ENCODE results near the gene SMARCA2.

The SMARCA2 gene

DNA sequence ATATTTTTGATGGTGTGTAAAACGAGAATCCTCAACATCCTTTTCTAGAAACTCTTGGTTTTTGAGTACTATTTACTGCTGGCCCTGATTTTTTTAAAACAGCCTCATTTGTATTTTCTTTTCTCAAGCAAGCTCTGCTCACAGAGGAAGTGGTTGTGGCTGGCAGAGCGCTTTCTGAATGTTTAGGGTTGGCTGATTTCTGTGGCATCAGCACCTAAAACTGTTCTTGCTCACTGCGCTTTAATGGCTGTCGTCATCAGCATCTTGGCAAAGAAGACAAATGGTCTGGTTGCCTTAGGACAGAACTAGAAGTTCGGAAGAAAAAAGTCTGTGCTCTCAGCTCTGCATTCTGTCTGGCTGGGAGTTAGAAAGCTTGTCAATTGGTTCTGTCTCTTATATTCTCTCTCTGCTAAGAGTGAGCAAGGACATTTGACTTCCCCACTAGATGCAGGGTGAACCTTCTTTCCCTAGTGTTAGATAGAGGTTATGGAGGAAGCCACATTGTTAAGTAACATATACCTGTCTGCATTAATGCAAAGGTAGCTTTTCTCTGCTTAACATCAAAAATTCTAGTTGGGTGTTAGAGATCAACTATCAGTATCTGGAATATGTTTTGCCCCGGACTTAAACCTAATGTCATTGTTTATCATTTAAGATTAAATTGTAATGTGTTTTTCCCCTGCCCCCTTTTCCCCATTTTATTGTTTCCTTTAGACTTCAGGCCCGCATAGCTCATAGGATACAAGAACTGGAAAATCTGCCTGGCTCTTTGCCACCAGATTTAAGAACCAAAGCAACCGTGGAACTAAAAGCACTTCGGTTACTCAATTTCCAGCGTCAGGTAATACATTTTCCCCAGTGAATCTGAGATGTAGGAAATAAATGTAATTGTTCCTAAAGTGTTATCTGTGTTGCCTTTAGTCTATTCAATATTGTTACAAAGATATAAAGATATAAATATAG is 39.0 kb downstream of the SMARCA2 start:
- no peaks in the 10 kb centered on the region for H3K27me3 ChIP-seq (ENCODE audit: control insufficient read depth in 2 of 2, insufficient read depth in 2 of 2, low read length in 2 of 2)
- H3K4me1 ChIP-seq (ENCODE audit: control insufficient read depth in 2 of 2, insufficient read depth in 2 of 2, low read length in 2 of 2) = no peaks in the 10 kb centered on the region
- peaks cover 20 to 28% of the 10 kb centered on the region in 2 donors for H3K36me3 ChIP-seq (ENCODE audit: control insufficient read depth in 2 of 2, insufficient read depth in 2 of 2, low read length in 2 of 2)
- H3K27ac ChIP-seq (ENCODE audit: low read depth in 2 of 2, low read length in 2 of 2) = no peak overlapping the region
- H3K9ac ChIP-seq (ENCODE audit: low read depth in 1 of 2, low read length in 2 of 2) = no peak overlapping the region
- no peaks in the 10 kb centered on the region for H3K9me3 ChIP-seq (ENCODE audit: control insufficient read depth in 2 of 2, low read length in 2 of 2)
- no peak overlapping the region for H3K4me3 ChIP-seq (ENCODE audit: low read length in 2 of 2)

DNA sequence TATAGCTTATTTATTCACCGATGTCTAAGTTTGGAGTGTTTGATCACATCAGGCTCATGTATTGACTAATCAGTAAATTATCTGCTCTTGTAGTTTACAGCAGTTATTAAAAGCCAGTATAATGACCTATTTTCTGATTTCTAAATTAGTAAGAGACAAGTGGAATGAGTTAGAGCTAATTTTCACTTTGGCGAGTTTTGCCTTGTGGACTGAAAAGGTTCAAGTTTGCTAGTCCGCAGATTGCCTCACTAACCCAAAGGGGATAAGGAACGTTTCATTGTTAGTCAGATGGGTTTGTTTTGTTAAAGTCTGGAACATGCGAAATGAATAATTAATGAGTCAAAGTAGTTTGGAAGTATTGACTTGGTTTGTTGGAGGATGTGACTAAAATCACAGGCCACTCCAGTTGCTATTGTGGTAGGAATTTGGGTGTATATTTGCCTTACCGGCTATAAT is 40.1 kb downstream of the SMARCA2 start:
- H3K4me1 ChIP-seq (ENCODE audit: control insufficient read depth in 2 of 2, insufficient read depth in 2 of 2, low read length in 2 of 2) = no peaks in the 10 kb centered on the region
- peaks cover 25 to 31% of the 10 kb centered on the region in 2 donors for H3K36me3 ChIP-seq (ENCODE audit: control insufficient read depth in 2 of 2, insufficient read depth in 2 of 2, low read length in 2 of 2)
- H3K4me3 ChIP-seq (ENCODE audit: low read length in 2 of 2) = no peak overlapping the region
- H3K27ac ChIP-seq (ENCODE audit: low read depth in 2 of 2, low read length in 2 of 2) = no peak overlapping the region
- no peaks in the 10 kb centered on the region for H3K9me3 ChIP-seq (ENCODE audit: control insufficient read depth in 2 of 2, low read length in 2 of 2)
- no peak overlapping the region for H3K9ac ChIP-seq (ENCODE audit: low read depth in 1 of 2, low read length in 2 of 2)
- H3K27me3 ChIP-seq (ENCODE audit: control insufficient read depth in 2 of 2, insufficient read depth in 2 of 2, low read length in 2 of 2) = no peaks in the 10 kb centered on the region

DNA sequence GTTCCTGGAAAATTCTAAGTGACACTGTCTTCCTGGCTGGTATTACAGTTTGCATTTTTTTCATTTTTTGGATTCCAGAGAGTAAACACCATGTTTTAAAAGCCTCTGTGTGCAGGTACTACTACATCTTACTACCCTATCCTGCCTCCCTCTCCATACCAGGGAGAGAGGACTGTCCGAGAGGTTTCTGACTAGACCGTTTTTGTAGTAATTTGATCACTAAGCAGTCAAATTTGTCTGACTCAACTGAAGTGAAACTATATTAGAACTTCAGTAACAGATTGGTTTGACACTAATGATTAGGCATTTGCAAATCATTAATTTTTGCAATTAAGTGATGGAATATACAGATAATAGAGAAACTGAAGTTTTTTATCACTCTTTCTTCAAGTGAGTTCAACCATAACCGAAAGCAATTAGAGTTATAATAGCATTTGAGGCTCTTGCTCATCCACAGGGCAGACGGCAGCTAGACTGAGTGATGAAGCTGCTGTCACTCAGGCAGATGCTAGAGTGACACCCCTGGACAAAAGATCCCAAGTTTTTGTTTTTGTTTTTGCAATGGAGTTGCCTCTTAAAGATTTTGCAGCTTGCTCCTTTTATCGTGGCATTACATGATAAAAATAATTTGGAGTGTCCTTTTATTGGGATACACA is 44.3 kb downstream of the SMARCA2 start:
- Histone ChIP-seq H3K9ac (ENCODE audit: low read depth in 1 of 2, low read length in 2 of 2) (no peak overlapping the region), H3K36me3 (ENCODE audit: control insufficient read depth in 2 of 2, insufficient read depth in 2 of 2, low read length in 2 of 2) (peaks cover 46% of the 10 kb centered on the region in 2 donors), H3K27ac (ENCODE audit: low read depth in 2 of 2, low read length in 2 of 2) (no peak overlapping the region), H3K4me3 (ENCODE audit: low read length in 2 of 2) (no peak overlapping the region), H3K4me1 (ENCODE audit: control insufficient read depth in 2 of 2, insufficient read depth in 2 of 2, low read length in 2 of 2) (no peaks in the 10 kb centered on the region), H3K9me3 (ENCODE audit: control insufficient read depth in 2 of 2, low read length in 2 of 2) (no peaks in the 10 kb centered on the region), H3K27me3 (ENCODE audit: control insufficient read depth in 2 of 2, insufficient read depth in 2 of 2, low read length in 2 of 2) (no peaks in the 10 kb centered on the region)

GRCh38 chr9:2060424-2060823 is 45.3 kb downstream of the SMARCA2 start:
- Histone ChIP-seq H3K9me3 (ENCODE audit: control insufficient read depth in 2 of 2, low read length in 2 of 2) (no peaks in the 10 kb centered on the region), H3K36me3 (ENCODE audit: control insufficient read depth in 2 of 2, insufficient read depth in 2 of 2, low read length in 2 of 2) (peaks cover 42 to 49% of the 10 kb centered on the region in 2 donors)

GRCh38 chr9:2065704-2066103 is 50.6 kb downstream of the SMARCA2 start:
- H3K9me3 ChIP-seq (ENCODE audit: control insufficient read depth in 2 of 2, low read length in 2 of 2) = no peaks in the 10 kb centered on the region

More at GRCh38 chr9:2060424-2060823, 45.3 kb downstream of the SMARCA2 start:
- Histone ChIP-seq H3K27ac (ENCODE audit: low read depth in 2 of 2, low read length in 2 of 2) (no peak overlapping the region), H3K9ac (ENCODE audit: low read depth in 1 of 2, low read length in 2 of 2) (no peak overlapping the region), H3K27me3 (ENCODE audit: control insufficient read depth in 2 of 2, insufficient read depth in 2 of 2, low read length in 2 of 2) (no peaks in the 10 kb centered on the region), H3K4me3 (ENCODE audit: low read length in 2 of 2) (no peak overlapping the region), H3K4me1 (ENCODE audit: control insufficient read depth in 2 of 2, insufficient read depth in 2 of 2, low read length in 2 of 2) (no peaks in the 10 kb centered on the region)

DNA sequence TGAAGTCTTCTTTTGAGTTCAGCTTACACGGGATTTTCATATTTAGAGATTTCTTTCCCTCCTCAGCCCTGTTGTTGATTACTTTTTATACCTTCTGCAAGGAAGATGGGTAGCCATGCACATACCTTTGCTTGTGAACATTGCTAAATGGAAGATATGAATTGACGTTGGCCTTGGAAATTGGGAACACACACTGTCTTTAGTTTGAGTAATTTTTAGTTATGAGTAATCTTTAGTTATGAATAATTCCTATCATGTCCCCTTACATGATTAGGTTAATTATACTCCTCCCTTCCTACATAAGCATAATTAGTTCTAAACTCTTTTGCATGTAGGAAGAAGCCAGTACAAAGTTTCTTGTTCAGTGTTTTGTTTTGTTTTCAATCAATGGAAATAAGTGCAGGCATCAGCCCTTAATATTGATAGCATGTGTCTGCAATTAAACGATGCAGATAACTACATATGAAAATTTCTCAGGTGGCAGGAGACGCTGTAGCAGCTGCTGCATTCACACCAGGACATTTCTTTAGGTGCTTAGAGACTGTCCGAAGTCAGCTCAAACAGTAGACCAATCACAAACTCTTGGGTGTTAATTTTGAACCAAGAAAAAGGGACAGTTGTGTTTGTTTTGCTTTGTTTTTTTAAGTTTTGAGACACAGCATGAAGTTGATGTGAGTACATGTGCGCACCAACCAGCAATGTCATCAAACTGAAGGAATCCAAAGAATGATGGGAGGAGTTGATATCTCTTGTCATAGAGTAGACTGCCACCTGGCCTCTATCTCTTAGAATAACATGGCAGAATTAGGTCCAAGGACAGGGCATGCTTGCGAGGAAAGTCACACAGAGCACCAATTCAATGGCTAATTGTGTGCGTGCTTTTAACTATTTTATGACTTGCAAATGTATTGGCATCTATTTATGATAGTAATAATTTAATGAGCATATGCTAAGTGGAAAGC is 51.4 kb downstream of the SMARCA2 start:
- Histone ChIP-seq H3K4me1 (ENCODE audit: control insufficient read depth in 2 of 2, insufficient read depth in 2 of 2, low read length in 2 of 2) (no peaks in the 10 kb centered on the region), H3K36me3 (ENCODE audit: control insufficient read depth in 2 of 2, insufficient read depth in 2 of 2, low read length in 2 of 2) (peaks cover 28 to 37% of the 10 kb centered on the region in 2 donors), H3K9me3 (ENCODE audit: control insufficient read depth in 2 of 2, low read length in 2 of 2) (no peaks in the 10 kb centered on the region), H3K4me3 (ENCODE audit: low read length in 2 of 2) (no peak overlapping the region), H3K27ac (ENCODE audit: low read depth in 2 of 2, low read length in 2 of 2) (no peak overlapping the region), H3K9ac (ENCODE audit: low read depth in 1 of 2, low read length in 2 of 2) (no peak overlapping the region), H3K27me3 (ENCODE audit: control insufficient read depth in 2 of 2, insufficient read depth in 2 of 2, low read length in 2 of 2) (no peaks in the 10 kb centered on the region)

More at GRCh38 chr9:2065704-2066103, 50.6 kb downstream of the SMARCA2 start:
- Histone ChIP-seq H3K27ac (ENCODE audit: low read depth in 2 of 2, low read length in 2 of 2) (no peak overlapping the region), H3K4me1 (ENCODE audit: control insufficient read depth in 2 of 2, insufficient read depth in 2 of 2, low read length in 2 of 2) (no peaks in the 10 kb centered on the region), H3K27me3 (ENCODE audit: control insufficient read depth in 2 of 2, insufficient read depth in 2 of 2, low read length in 2 of 2) (no peaks in the 10 kb centered on the region), H3K4me3 (ENCODE audit: low read length in 2 of 2) (no peak overlapping the region), H3K36me3 (ENCODE audit: control insufficient read depth in 2 of 2, insufficient read depth in 2 of 2, low read length in 2 of 2) (peaks cover 28 to 36% of the 10 kb centered on the region in 2 donors), H3K9ac (ENCODE audit: low read depth in 1 of 2, low read length in 2 of 2) (no peak overlapping the region)

- H3K9ac ChIP-seq (ENCODE audit: low read depth in 1 of 2, low read length in 2 of 2) = no peak overlapping the region
- no peaks in the 10 kb centered on the region for H3K9me3 ChIP-seq (ENCODE audit: control insufficient read depth in 2 of 2, low read length in 2 of 2)
- H3K27ac ChIP-seq (ENCODE audit: low read depth in 2 of 2, low read length in 2 of 2) = no peak overlapping the region
- no peaks in the 10 kb centered on the region for H3K4me1 ChIP-seq (ENCODE audit: control insufficient read depth in 2 of 2, insufficient read depth in 2 of 2, low read length in 2 of 2)
- no peaks in the 10 kb centered on the region for H3K27me3 ChIP-seq (ENCODE audit: control insufficient read depth in 2 of 2, insufficient read depth in 2 of 2, low read length in 2 of 2)
- peaks cover 65 to 66% of the 10 kb centered on the region in 2 donors for H3K36me3 ChIP-seq (ENCODE audit: control insufficient read depth in 2 of 2, insufficient read depth in 2 of 2, low read length in 2 of 2)
- H3K4me3 ChIP-seq (ENCODE audit: low read length in 2 of 2) = no peak overlapping the region
These were observed 57.7 kb downstream of the SMARCA2 start for GRCh38 chr9:2072752-2073405.

- Histone ChIP-seq H3K27ac (ENCODE audit: low read depth in 2 of 2, low read length in 2 of 2) (no peak overlapping the region), H3K36me3 (ENCODE audit: control insufficient read depth in 2 of 2, insufficient read depth in 2 of 2, low read length in 2 of 2) (peaks cover 56 to 74% of the 10 kb centered on the region in 2 donors), H3K9ac (ENCODE audit: low read depth in 1 of 2, low read length in 2 of 2) (no peak overlapping the region)
These were observed 67.6 kb downstream of the SMARCA2 start for GRCh38 chr9:2082772-2083171.

DNA sequence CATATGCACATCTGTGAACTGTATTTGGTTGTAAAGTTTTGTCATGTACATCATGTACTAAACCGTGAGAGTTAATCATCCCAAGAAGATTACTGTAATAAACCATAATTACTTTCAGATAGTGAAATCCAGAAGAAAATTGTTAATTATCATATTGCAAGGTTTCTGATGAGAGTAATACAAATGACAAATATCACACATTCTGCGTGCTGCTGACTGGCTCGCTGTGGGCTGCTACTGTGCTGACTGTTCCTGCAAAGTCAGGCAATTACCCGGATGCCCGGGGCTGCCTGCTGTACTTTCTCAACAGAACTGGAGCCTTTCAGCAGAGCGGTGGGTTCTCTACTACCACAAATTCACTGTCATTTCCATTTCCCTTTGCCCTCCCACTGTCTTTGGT is 68.3 kb downstream of the SMARCA2 start:
- H3K27ac ChIP-seq (ENCODE audit: low read depth in 2 of 2, low read length in 2 of 2) = no peak overlapping the region
- no peak overlapping the region for H3K4me3 ChIP-seq (ENCODE audit: low read length in 2 of 2)
- no peaks in the 10 kb centered on the region for H3K9me3 ChIP-seq (ENCODE audit: control insufficient read depth in 2 of 2, low read length in 2 of 2)
- H3K27me3 ChIP-seq (ENCODE audit: control insufficient read depth in 2 of 2, insufficient read depth in 2 of 2, low read length in 2 of 2) = no peaks in the 10 kb centered on the region
- H3K36me3 ChIP-seq (ENCODE audit: control insufficient read depth in 2 of 2, insufficient read depth in 2 of 2, low read length in 2 of 2) = peaks cover 60 to 75% of the 10 kb centered on the region in 2 donors
- no peaks in the 10 kb centered on the region for H3K4me1 ChIP-seq (ENCODE audit: control insufficient read depth in 2 of 2, insufficient read depth in 2 of 2, low read length in 2 of 2)
- no peak overlapping the region for H3K9ac ChIP-seq (ENCODE audit: low read depth in 1 of 2, low read length in 2 of 2)

More at GRCh38 chr9:2082772-2083171, 67.6 kb downstream of the SMARCA2 start:
- H3K27me3 ChIP-seq (ENCODE audit: control insufficient read depth in 2 of 2, insufficient read depth in 2 of 2, low read length in 2 of 2) = no peaks in the 10 kb centered on the region
- no peaks in the 10 kb centered on the region for H3K9me3 ChIP-seq (ENCODE audit: control insufficient read depth in 2 of 2, low read length in 2 of 2)
- no peak overlapping the region for H3K4me3 ChIP-seq (ENCODE audit: low read length in 2 of 2)
- no peaks in the 10 kb centered on the region for H3K4me1 ChIP-seq (ENCODE audit: control insufficient read depth in 2 of 2, insufficient read depth in 2 of 2, low read length in 2 of 2)

Data from mucosa of rectum (tissue), 2 donors.